ENCODE measurements around the gene ARHGAP10.

GRCh38 chr4:147843162-147843561 is 111.3 kb downstream of the ARHGAP10 start:
- no peak for TF ChIP-seq CTCF (IDR thresholded peaks at IDR 0.05; ENCODE audit: insufficient read depth, low read depth, low read length)
- no peak for TF ChIP-seq EZH2 (IDR thresholded peaks at IDR 0.05; ENCODE audit: insufficient read depth, low read length)

Data from astrocyte (in vitro differentiated cells and primary cell).